CD4-positive, alpha-beta T cell (primary cell): ENCODE data around the gene HNRNPH2. TPM values are rescaled to one million over a fixed set of nuclear protein-coding genes. Genes with fewer than 3 reads are reported as not detected.

Experiments used
- ATAC-seq: fragments of 200-7000 bp; cut with Tn5 transposase; one replicate; pipeline ENCODE4 v1.10.0; 2022; ENCODE audit warnings: mild to moderate bottlenecking; ENCODE audit not compliant: poor library complexity
- CTCF ChIA-PET: fragments of 350-600 bp; sonication (Branson Sonifier 250); formaldehyde crosslinking; loops from one replicate; lab custom pipeline; 2021; ENCODE audit warnings: antibody characterized with exemption, inconsistent platforms; lab: Charles Lee
- POLR2A ChIA-PET: fragments of 350-600 bp; sonication (Branson Sonifier 250); formaldehyde crosslinking; loops from one replicate; lab custom pipeline; 2021; ENCODE audit warnings: antibody characterized with exemption, inconsistent platforms; lab: Charles Lee
- DNase-seq, 14 experiments: peaks; one replicate each; pipeline ENCODE4 v3.0.0-alpha.2; 2013 to 2020; ENCODE audit warnings: mixed read lengths in 2 of 14
- H3K27ac ChIP-seq, 2 donors: one replicate each; pipeline versions ENCODE4 v1.5.1 to v1.7.0; 2013; ENCODE audit warnings: low read length in 2 of 2, low read depth in 1 of 2, mild to moderate bottlenecking in 1 of 2
- H3K27me3 ChIP-seq, 2 experiments: 1 replicate in 1 of 2; 2 replicates in 1 of 2; pipeline versions ENCODE4 v1.6.1 to v1.7.0; 2013; ENCODE audit warnings: low read length in 2 of 2, control low read depth in 1 of 2, mild to moderate bottlenecking in 1 of 2, moderate library complexity in 1 of 2; ENCODE audit not compliant: insufficient read depth in 2 of 2, control insufficient read depth in 1 of 2
- H3K36me3 ChIP-seq: one replicate; pipeline ENCODE4 v1.6.1; 2013; ENCODE audit warnings: low read length, control low read depth; ENCODE audit not compliant: insufficient read depth
- H3K4me1 ChIP-seq: one replicate; pipeline ENCODE4 v1.6.1; 2013; ENCODE audit warnings: low read length, control low read depth; ENCODE audit not compliant: insufficient read depth
- H3K4me3 ChIP-seq: one replicate; pipeline ENCODE4 v1.5.1; 2013; ENCODE audit warnings: mild to moderate bottlenecking, low read length, moderate library complexity
- H3K9me3 ChIP-seq, 2 experiments: 1 replicate in 1 of 2; 2 replicates in 1 of 2; pipeline versions ENCODE4 v1.6.1 to v1.7.0; 2013; ENCODE audit warnings: low read length in 2 of 2, mild to moderate bottlenecking in 2 of 2, control low read depth in 1 of 2, moderate library complexity in 1 of 2; ENCODE audit not compliant: control insufficient read depth in 1 of 2, insufficient read depth in 1 of 2
- H3K27ac Mint-ChIP-seq: one replicate; pipeline ENCODE4 v1.8.0; 2020; ENCODE audit warnings: mixed read lengths
- H3K27me3 Mint-ChIP-seq: one replicate; pipeline ENCODE4 v1.8.0; 2021; ENCODE audit warnings: mixed read lengths
- H3K36me3 Mint-ChIP-seq: one replicate; pipeline ENCODE4 v1.8.0; 2021; ENCODE audit warnings: low read depth, mixed read lengths
- H3K4me1 Mint-ChIP-seq: one replicate; pipeline ENCODE4 v1.8.0; 2021; ENCODE audit warnings: low read depth, mixed read lengths
- H3K4me3 Mint-ChIP-seq: one replicate; pipeline ENCODE4 v1.8.0; 2020; ENCODE audit warnings: mild to moderate bottlenecking, mixed read lengths
- H3K9me3 Mint-ChIP-seq: one replicate; pipeline ENCODE4 v1.8.0; 2020; ENCODE audit warnings: mixed read lengths
- CTCF ChIP-seq: fragments of 200-600 bp; IDR thresholded peaks from one replicate; pipeline ENCODE4 v1.8.0; 2022; ENCODE audit warnings: antibody characterized with exemption, mild to moderate bottlenecking
- intact Hi-C, 2 experiments: fragments of 100-400 bp; cut with DNase I in 1 of 2; cut with micrococcal nuclease in 1 of 2; formaldehyde crosslinking; loops; one replicate each; pipeline versions ENCODE4 v1.15.1 to v1.9.0; 2023 to 2025; cut with DNase I, micrococcal nuclease
- polyA plus RNA-seq, 2 donors: library from polyadenylated mRNA; unstranded; fragments of 120-200 nt; gene quantifications; one replicate each; pipeline ENCODE4 v1.2.1, GENCODE V29; 2013
- total RNA-seq, 174 experiments: library from RNA in 2 of 174; stranded (reverse) in 2 of 174; gene quantifications; one replicate each; pipeline ENCODE4 v1.2.3 and lab custom pipeline; 2021 to 2026

HNRNPH2 gene
- total RNA-seq (10 to 100 TPM; 50.9 to 51.4 TPM), total RNA-seq (lab: John Stamatoyannopoulos, UW) (39.8 to 116 (median 62.3) reads per million in 172 experiments)
- 56.0 TPM for polyA plus RNA-seq (2013, experiment 1 of 2)
- 48.4 TPM for polyA plus RNA-seq (2013, experiment 2 of 2)

- ChIA-PET CTCF (no interaction called here), POLR2A (interaction anchor here (0.8 to 1.3 kb wide), 5 partner anchors 10 to 524 kb away, joined by 3 to 6 read pairs (median 3); partner anchors contain the start of genes RPL36A and ZMAT1)
- Mint-ChIP-seq H3K27me3 (no peaks in the 10 kb centered on the region), H3K36me3 (peaks cover 36% of the 10 kb centered on the region), H3K4me1 (peaks cover 41% of the 10 kb centered on the region), H3K9me3 (no peaks in the 10 kb centered on the region), H3K27ac (peak within 1 kb of the TSS; percentile 97), H3K4me3 (peak within 1 kb of the TSS; percentile 97)
- DNase-seq (peak; percentile 67 to 97 (median 80)), ATAC-seq (peak; percentile 91)
- Histone ChIP-seq H3K4me3 (peak within 1 kb of the TSS; percentile 85), H3K9me3 (no peaks in the 10 kb centered on the region), H3K36me3 (peaks cover 17% of the 10 kb centered on the region), H3K4me1 (peaks cover 29% of the 10 kb centered on the region), H3K27me3 (no peaks in the 10 kb centered on the region), H3K27ac (peak within 1 kb of the TSS; percentile 92 to 99)
- intact Hi-C loops: loop anchor here (1.0 to 10.0 kb wide), 5 partner anchors 17 to 1197 kb away; partner anchors contain the start of genes CENPI (in 1 of the 2), RPL36A (in 1 of the 2) and TIMM8A (in 1 of the 2)
- no peak for TF ChIP-seq CTCF
Observed at GRCh38 chrX:101407748-101408531, at the start of gene HNRNPH2, which contains the start of gene GLA. Gene HNRNPH2, plus strand, starts transcription at chrX:101408222. Its CDS starts 3,767 bp downstream, at chrX:101411989. Gene GLA, minus strand, starts transcription at chrX:101407925. Its CDS starts 22 bp downstream, at chrX:101407903.

- ChIA-PET CTCF (no interaction called here), POLR2A (no interaction called here)
- Histone ChIP-seq H3K27ac (no peak overlapping the region), H3K4me1 (no peaks in the 10 kb centered on the region), H3K27me3 (no peaks in the 10 kb centered on the region), H3K36me3 (no peaks in the 10 kb centered on the region), H3K4me3 (no peak overlapping the region), H3K9me3 (no peaks in the 10 kb centered on the region)
- H3K9me3 Mint-ChIP-seq: no peaks in the 10 kb centered on the region
- DNase-seq: no peak
- no peak overlapping the region for H3K27ac Mint-ChIP-seq
- ATAC-seq: no peak
- H3K27me3 Mint-ChIP-seq: peaks cover 4% of the 10 kb centered on the region
- no peak overlapping the region for H3K4me3 Mint-ChIP-seq
- no peaks in the 10 kb centered on the region for H3K4me1 Mint-ChIP-seq
- TF ChIP-seq CTCF: no peak
- intact Hi-C loops: loop anchor here in 1 of 2 experiments (10.0 kb wide), 1 partner anchor 545 kb away; no protein-coding TSS in a partner anchor
- H3K36me3 Mint-ChIP-seq: no peaks in the 10 kb centered on the region
Observed at GRCh38 chrX:101359966-101360365, 48.1 kb upstream of the HNRNPH2 start.

- ATAC-seq (no peak), DNase-seq (no peak)
- no peaks in the 10 kb centered on the region for H3K9me3 ChIP-seq
- no peaks in the 10 kb centered on the region for H3K36me3 Mint-ChIP-seq
- POLR2A ChIA-PET: no interaction called here
- H3K9me3 Mint-ChIP-seq: no peaks in the 10 kb centered on the region
- H3K4me3 ChIP-seq: no peak overlapping the region
- H3K4me3 Mint-ChIP-seq: no peak overlapping the region
- peaks cover 4% of the 10 kb centered on the region for H3K27me3 Mint-ChIP-seq
- H3K4me1 Mint-ChIP-seq: no peaks in the 10 kb centered on the region
- no peaks in the 10 kb centered on the region for H3K27me3 ChIP-seq
- H3K27ac ChIP-seq: no peak overlapping the region
- no peak for TF ChIP-seq CTCF
- H3K36me3 ChIP-seq: no peaks in the 10 kb centered on the region
- intact Hi-C loops: no loop called here
- H3K4me1 ChIP-seq: no peaks in the 10 kb centered on the region
- no peak overlapping the region for H3K27ac Mint-ChIP-seq
- CTCF ChIA-PET: no interaction called here
Observed at GRCh38 chrX:101360390-101360789, 47.6 kb upstream of the HNRNPH2 start.
